Endodermal cell (in vitro differentiated cells): ENCODE results near the gene CTRB2. TPM values are rescaled to one million over a fixed set of nuclear protein-coding genes. Genes with fewer than 3 reads are reported as not detected.

Experiments used
- DNase-seq: peaks from one replicate; pipeline ENCODE4 v3.0.0-alpha.2; 2017
- H3K27ac ChIP-seq: 2 replicates; pipeline ENCODE4 v1.5.1; 2013; ENCODE audit warnings: mild to moderate bottlenecking, low read depth, low read length, moderate library complexity
- H3K27me3 ChIP-seq: 2 replicates; pipeline ENCODE4 v1.6.1; 2013; ENCODE audit warnings: mild to moderate bottlenecking, low read length, moderate library complexity; ENCODE audit not compliant: insufficient read depth, control insufficient read depth, poor library complexity, severe bottlenecking
- H3K36me3 ChIP-seq: 2 replicates; pipeline ENCODE4 v1.7.0; 2013; ENCODE audit warnings: mild to moderate bottlenecking, low read length, moderate library complexity; ENCODE audit not compliant: control insufficient read depth, insufficient read depth
- H3K4me1 ChIP-seq: one replicate; pipeline ENCODE4 v1.7.0; 2013; ENCODE audit warnings: low read length; ENCODE audit not compliant: control insufficient read depth, insufficient read depth
- H3K4me3 ChIP-seq: 2 replicates; pipeline ENCODE4 v1.5.1; 2013; ENCODE audit warnings: mild to moderate bottlenecking, low read length, moderate library complexity
- H3K9ac ChIP-seq: 2 replicates; pipeline ENCODE4 v1.6.1; 2013; ENCODE audit warnings: mild to moderate bottlenecking, low read length, moderate library complexity; ENCODE audit not compliant: poor library complexity, severe bottlenecking; ENCODE audit errors: extremely low read depth
- H3K9me3 ChIP-seq: 2 replicates; pipeline ENCODE4 v1.6.1; 2013; ENCODE audit warnings: mild to moderate bottlenecking, low read length, moderate library complexity; ENCODE audit not compliant: control insufficient read depth
- H3K27ac Mint-ChIP-seq: 2 replicates; pipeline ENCODE4 v1.8.0; 2020; ENCODE audit warnings: mixed read lengths
- H3K27me3 Mint-ChIP-seq: 2 replicates; pipeline ENCODE4 v1.8.0; 2021; ENCODE audit warnings: mild to moderate bottlenecking, mixed read lengths; ENCODE audit not compliant: insufficient read depth
- H3K36me3 Mint-ChIP-seq: 2 replicates; pipeline ENCODE4 v1.8.0; 2020; ENCODE audit warnings: low read depth, mixed read lengths
- H3K4me1 Mint-ChIP-seq: 2 replicates; pipeline ENCODE4 v1.8.0; 2020; ENCODE audit warnings: mixed read lengths
- H3K4me3 Mint-ChIP-seq: 2 replicates; pipeline ENCODE4 v1.8.0; 2020; ENCODE audit warnings: mild to moderate bottlenecking, moderate library complexity, mixed read lengths
- H3K9me3 Mint-ChIP-seq: 2 replicates; pipeline ENCODE4 v1.8.0; 2020; ENCODE audit warnings: mild to moderate bottlenecking, mixed read lengths
- WGBS, 2 experiments: methylation state at CpG; one replicate each; pipeline versions ENCODE4 v1.1.5 to v1.1.7; 2013; ENCODE audit warnings: missing lambda C conversion rate in 2 of 2, mixed read lengths in 1 of 2; ENCODE audit not compliant: insufficient coverage in 1 of 2, insufficient read length in 1 of 2; 5-methylcytosine and 5-hydroxymethylcytosine counted together
- total RNA-seq, 2 donors: library from RNA; stranded (reverse); fragmentation: NEBNext Ultra II Directional in 1 of 2; extraction: Animal tissue kit (Norgen Biotek cat#: 25700) in 1 of 2; gene quantifications; 2 replicates in 1 of 2; 3 replicates in 1 of 2; pipeline ENCODE4 v1.2.1, GENCODE V29; 2021
- TF ChIP-seq, protein P1 (sequence below): fragments of 200-600 bp; sonication (generic); conservative IDR thresholded peaks from 2 replicates; pipeline ENCODE4 v1.5.0; 2021; ENCODE audit warnings: antibody characterized with exemption, mild to moderate bottlenecking

The CTRB2 gene
- total RNA-seq, 2 donors from 2014 or later, result not detected

DNA sequence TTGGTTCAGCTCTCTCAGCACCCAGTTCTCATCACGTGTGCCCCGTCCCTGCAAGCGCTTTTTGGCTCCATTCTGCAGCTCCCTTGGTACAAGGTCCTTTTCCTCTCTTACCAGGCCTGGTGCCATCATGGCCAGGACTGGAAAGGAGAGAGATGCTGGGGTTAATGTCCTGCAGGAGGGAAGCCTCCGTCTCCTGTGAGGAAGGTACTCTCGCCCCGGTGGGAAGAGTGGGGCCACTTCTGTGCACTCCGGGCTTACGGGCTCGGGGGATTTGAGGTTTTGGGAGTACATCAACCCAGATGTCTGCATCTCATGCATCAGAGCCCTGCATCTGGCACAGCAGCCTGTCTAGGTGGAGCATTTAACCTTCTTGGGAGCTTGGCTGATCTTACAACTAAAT is 10.1 kb downstream of the CTRB2 start:
- DNase-seq, result peak; percentile 52
- no peak overlapping the region for H3K4me3 ChIP-seq
- H3K9me3 ChIP-seq, result no peaks in the 10 kb centered on the region
- TF ChIP-seq, protein P1, sequence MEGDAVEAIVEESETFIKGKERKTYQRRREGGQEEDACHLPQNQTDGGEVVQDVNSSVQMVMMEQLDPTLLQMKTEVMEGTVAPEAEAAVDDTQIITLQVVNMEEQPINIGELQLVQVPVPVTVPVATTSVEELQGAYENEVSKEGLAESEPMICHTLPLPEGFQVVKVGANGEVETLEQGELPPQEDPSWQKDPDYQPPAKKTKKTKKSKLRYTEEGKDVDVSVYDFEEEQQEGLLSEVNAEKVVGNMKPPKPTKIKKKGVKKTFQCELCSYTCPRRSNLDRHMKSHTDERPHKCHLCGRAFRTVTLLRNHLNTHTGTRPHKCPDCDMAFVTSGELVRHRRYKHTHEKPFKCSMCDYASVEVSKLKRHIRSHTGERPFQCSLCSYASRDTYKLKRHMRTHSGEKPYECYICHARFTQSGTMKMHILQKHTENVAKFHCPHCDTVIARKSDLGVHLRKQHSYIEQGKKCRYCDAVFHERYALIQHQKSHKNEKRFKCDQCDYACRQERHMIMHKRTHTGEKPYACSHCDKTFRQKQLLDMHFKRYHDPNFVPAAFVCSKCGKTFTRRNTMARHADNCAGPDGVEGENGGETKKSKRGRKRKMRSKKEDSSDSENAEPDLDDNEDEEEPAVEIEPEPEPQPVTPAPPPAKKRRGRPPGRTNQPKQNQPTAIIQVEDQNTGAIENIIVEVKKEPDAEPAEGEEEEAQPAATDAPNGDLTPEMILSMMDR, result no peak
- Mint-ChIP-seq H3K4me3 (no peak overlapping the region), H3K36me3 (no peaks in the 10 kb centered on the region), H3K4me1 (peaks cover 17% of the 10 kb centered on the region), H3K27me3 (peaks cover 22% of the 10 kb centered on the region), H3K27ac (no peak overlapping the region), H3K9me3 (no peaks in the 10 kb centered on the region)
- WGBS, 2 experiments, result 81 to 83% methylated on average over 9 of the region's 9 CpGs
- H3K36me3 ChIP-seq, result no peaks in the 10 kb centered on the region
- H3K27me3 ChIP-seq, result peaks cover 16% of the 10 kb centered on the region
- no peak overlapping the region for H3K9ac ChIP-seq
- H3K4me1 ChIP-seq, result peaks cover 6% of the 10 kb centered on the region
- H3K27ac ChIP-seq, result no peak overlapping the region

DNA sequence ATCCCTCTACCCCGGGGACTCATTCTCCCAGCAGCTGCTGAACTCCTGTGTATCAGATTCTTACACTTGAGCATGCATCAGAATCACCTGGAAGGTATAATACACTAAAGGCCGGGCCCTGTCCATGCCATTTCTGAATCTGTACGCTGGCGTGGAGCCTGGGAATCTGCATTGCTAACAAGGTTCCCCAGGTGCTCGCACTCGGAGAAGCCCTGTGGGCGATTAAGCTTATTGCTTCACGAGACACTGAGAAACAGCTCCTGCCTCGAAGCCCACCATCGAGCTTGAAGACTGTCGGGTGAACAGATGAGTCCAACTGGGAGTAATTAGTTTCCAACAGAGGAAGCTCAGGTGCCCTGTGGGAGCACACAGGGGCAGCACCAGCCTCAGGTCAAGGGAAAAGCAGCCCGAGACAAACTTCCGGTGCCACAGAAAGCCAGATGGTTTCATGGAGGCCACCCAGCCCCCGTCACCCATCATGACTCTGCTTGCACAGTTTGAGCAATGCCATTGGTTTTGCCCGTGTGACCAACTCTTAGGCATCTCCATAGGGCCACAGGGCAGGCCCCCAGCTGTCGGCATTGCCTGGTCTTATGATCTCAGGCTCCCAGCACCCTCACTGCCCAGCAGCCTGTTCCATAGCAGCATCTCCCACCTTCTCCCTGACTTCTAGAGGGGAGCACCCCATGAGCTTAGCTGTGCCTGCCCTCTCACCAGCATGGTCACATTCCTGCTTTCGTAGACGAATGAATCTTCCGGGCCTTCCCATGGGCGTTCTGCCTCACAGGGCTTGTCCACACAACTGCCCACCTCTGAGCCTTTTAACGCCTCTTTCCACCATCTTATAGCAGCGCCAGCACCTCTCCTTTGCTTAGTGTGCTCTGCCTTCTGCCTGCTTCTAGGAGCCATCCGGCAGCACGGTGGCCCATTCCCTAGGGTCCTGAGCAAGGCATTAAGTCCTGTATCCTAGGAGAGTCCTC is 10.9 kb downstream of the CTRB2 start:
- Mint-ChIP-seq H3K27me3 (peaks cover 22% of the 10 kb centered on the region), H3K4me3 (no peak overlapping the region), H3K4me1 (peaks cover 17% of the 10 kb centered on the region), H3K9me3 (no peaks in the 10 kb centered on the region), H3K27ac (no peak overlapping the region), H3K36me3 (no peaks in the 10 kb centered on the region)
- no peak overlapping the region for H3K9ac ChIP-seq
- H3K27ac ChIP-seq, result no peak overlapping the region
- H3K9me3 ChIP-seq, result no peaks in the 10 kb centered on the region
- H3K36me3 ChIP-seq, result no peaks in the 10 kb centered on the region
- H3K4me3 ChIP-seq, result no peak overlapping the region
- 89 to 90% methylated on average over 24 of the region's 24 CpGs for WGBS, 2 experiments
- peak; percentile 42 for DNase-seq
- peaks cover 16% of the 10 kb centered on the region for H3K27me3 ChIP-seq
- TF ChIP-seq, protein P1, result no peak
- peaks cover 6% of the 10 kb centered on the region for H3K4me1 ChIP-seq

DNA sequence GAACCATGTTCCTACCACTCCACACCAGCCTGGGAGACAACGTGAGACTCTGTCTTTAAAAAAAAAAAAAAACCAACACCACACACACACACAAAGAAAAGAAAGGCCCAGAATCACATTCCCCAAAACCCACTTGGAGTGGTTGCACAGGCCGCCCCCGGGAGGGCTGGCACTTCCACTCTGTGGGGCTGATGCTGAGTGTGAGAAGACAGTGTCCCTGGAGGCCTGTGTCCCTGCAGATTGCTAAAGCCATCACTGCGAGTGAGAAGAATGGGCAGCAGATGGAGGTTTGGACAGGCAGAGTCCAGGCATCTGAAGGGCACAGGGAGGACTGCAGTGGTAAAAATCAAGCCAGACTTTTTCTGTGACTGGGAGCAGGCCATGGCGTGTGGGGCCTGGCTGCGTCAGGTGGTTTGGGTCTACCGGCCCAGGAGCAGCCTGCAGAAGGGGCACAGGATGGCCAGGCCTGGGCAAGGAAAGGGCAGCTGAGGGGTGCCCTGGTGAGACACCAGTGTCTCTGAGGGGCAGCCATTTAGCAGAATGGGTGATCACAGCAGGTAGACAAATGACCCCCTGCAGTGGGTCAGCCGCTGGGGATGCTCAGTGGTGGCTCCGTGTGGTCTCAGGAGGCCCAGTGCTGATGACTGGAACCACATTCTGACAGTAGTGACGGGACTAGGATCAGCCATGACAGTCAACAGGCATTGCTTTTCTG is 13.1 kb downstream of the CTRB2 start:
- no peak overlapping the region for H3K27ac ChIP-seq
- 89 to 92% methylated on average over 5 to 10 of the region's 10 CpGs for WGBS, 2 experiments
- peaks cover 30% of the 10 kb centered on the region for H3K27me3 Mint-ChIP-seq
- H3K27me3 ChIP-seq, result peaks cover 16% of the 10 kb centered on the region
- no peaks in the 10 kb centered on the region for H3K9me3 ChIP-seq
- H3K36me3 ChIP-seq, result no peaks in the 10 kb centered on the region
- H3K9me3 Mint-ChIP-seq, result no peaks in the 10 kb centered on the region
- peaks cover 6% of the 10 kb centered on the region for H3K4me1 ChIP-seq
- no peak overlapping the region for H3K9ac ChIP-seq
- DNase-seq, result peak; percentile 23
- TF ChIP-seq, protein P1, result no peak
- H3K36me3 Mint-ChIP-seq, result no peaks in the 10 kb centered on the region
- no peak overlapping the region for H3K4me3 ChIP-seq
- H3K4me1 Mint-ChIP-seq, result peaks cover 17% of the 10 kb centered on the region
- H3K4me3 Mint-ChIP-seq, result no peak overlapping the region
- no peak overlapping the region for H3K27ac Mint-ChIP-seq
